Uterus (tissue), 2 donors: Measurements from ENCODE around the gene OSBPL8.

Experiments used
- CTCF ChIP-seq, 4 experiments: fragments of 200-600 bp in 2 of 4; fragments of 450-650 bp in 2 of 4; sonication (generic) in 2 of 4; IDR thresholded peaks; one replicate each; pipeline ENCODE4 v1.5.1; 2016 to 2019; ENCODE audit warnings: antibody characterized with exemption in 4 of 4, mild to moderate bottlenecking in 2 of 4, moderate library complexity in 1 of 4
- POLR2A ChIP-seq, 2 donors: fragments of 450-650 bp; IDR thresholded peaks; one replicate each; pipeline ENCODE4 v1.6.1; 2016; ENCODE audit warnings: antibody characterized with exemption in 2 of 2, mild to moderate bottlenecking in 1 of 2, moderate library complexity in 1 of 2

- TF ChIP-seq POLR2A (IDR thresholded peaks at IDR 0.05): no peak
- no peak for TF ChIP-seq CTCF (IDR thresholded peaks at IDR 0.05)
Observed at GRCh38 chr12:76432733-76433132, 126.8 kb downstream of the OSBPL8 start.
